ENCODE results near the gene TPD52L1.

DNA sequence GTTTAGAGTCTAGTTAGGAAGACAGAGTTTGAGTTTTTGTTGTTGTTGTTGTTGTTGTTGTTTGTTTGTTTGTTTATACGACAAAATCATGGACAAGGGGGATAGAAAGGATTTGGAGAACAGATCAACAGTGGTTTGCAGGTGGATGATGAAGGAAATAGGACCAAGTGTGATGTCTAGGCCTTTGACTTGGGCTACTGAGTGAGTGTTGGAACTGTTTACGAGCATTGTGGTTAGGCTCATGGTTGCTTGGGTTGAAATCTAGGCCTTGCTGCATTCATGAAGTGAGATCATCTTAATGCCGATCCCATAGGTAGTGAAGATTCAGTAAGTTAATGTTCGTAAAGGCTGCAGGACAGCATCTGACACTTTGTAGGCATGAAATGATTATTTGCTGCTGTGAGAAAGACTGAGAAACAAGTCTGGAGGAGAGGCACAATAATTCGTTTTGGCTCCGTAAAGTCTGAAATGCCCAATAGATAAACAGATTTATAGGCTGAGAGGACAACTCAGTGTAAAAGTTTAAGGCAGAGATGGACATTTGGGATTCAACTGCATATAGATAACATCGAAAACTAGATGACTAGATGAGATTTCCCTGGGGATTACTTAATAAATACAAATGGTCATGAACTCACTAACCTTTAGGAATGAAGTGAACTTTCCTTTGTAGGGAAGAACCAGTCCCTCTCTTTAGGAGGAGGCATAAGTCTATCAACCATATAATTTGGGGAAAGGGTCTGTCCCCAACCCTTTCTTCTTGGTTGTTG is 78.2 kb downstream of the TPD52L1 start:
- TF ChIP-seq, protein P1, sequence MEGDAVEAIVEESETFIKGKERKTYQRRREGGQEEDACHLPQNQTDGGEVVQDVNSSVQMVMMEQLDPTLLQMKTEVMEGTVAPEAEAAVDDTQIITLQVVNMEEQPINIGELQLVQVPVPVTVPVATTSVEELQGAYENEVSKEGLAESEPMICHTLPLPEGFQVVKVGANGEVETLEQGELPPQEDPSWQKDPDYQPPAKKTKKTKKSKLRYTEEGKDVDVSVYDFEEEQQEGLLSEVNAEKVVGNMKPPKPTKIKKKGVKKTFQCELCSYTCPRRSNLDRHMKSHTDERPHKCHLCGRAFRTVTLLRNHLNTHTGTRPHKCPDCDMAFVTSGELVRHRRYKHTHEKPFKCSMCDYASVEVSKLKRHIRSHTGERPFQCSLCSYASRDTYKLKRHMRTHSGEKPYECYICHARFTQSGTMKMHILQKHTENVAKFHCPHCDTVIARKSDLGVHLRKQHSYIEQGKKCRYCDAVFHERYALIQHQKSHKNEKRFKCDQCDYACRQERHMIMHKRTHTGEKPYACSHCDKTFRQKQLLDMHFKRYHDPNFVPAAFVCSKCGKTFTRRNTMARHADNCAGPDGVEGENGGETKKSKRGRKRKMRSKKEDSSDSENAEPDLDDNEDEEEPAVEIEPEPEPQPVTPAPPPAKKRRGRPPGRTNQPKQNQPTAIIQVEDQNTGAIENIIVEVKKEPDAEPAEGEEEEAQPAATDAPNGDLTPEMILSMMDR (conservative IDR thresholded peaks at IDR 0.05; ENCODE audit: low read depth in 2 of 2) = no peak
- TF ChIP-seq REST (IDR thresholded peaks at IDR 0.05; ENCODE audit: unreplicated experiment) (no peak), EZH2 (IDR thresholded peaks at IDR 0.05; ENCODE audit: low read depth, unreplicated experiment) (no peak), EZH2phosphoT487 (IDR thresholded peaks at IDR 0.05; ENCODE audit: unreplicated experiment) (no peak), ZNF114 (CRISPR knock-in tag; IDR thresholded peaks at IDR 0.05) (no peak), JUNB (IDR thresholded peaks at IDR 0.05; ENCODE audit: unreplicated experiment) (no peak), POLR2AphosphoS5 (IDR thresholded peaks at IDR 0.05; ENCODE audit: low read depth) (no peak), ETS1 (IDR thresholded peaks at IDR 0.05) (no peak)

Data from GM23338 (cell line).